Endothelial cell of umbilical vein (primary cell): Measurements from ENCODE around the gene AMFR. TPM values are rescaled to one million over a fixed set of nuclear protein-coding genes. Genes with fewer than 3 reads are reported as not detected.

Source experiments
- BruUV-seq: library from RNA; stranded (reverse); fragments of 400-500 nt; replicated peaks from 2 replicates; lab custom pipeline; 2021; lab: Mats Ljungman, UMichigan
- CTCF ChIA-PET: fragments of 300-600, 350-600 bp; sonication (Branson Sonifier 250); formaldehyde crosslinking; loops from one replicate; lab custom pipeline; 2021; ENCODE audit warnings: antibody characterized with exemption, inconsistent platforms; lab: Charles Lee
- POLR2A ChIA-PET: fragments of 300-600, 350-600 bp; sonication (Branson Sonifier 250); formaldehyde crosslinking; loops from one replicate; lab custom pipeline; 2021; ENCODE audit warnings: antibody characterized with exemption, inconsistent platforms; lab: Charles Lee
- DNase-seq: peaks from one replicate; pipeline ENCODE4 v3.0.0-alpha.2; 2011; ENCODE audit warnings: low read depth, low spot score
- FAIRE-seq: peaks from 2 replicates; lab custom pipeline; 2011; peaks lifted over from hg19 to GRCh38; lab: Jason Lieb, UNC
- H2AFZ ChIP-seq: 2 replicates; pipeline ENCODE4 v1.6.0; 2012; ENCODE audit warnings: low read depth, low read length, control low read depth, inconsistent platforms
- H3K27ac ChIP-seq: 2 replicates; pipeline ENCODE4 v1.5.1; 2011; ENCODE audit warnings: low read depth, mild to moderate bottlenecking, control low read depth, low read length, moderate library complexity; ENCODE audit not compliant: insufficient read depth
- H3K27me3 ChIP-seq, 2 experiments: 2 replicates each; pipeline versions ENCODE4 v1.6.0 to v1.6.1; 2011; ENCODE audit warnings: low read length in 2 of 2, mixed read lengths in 1 of 2; ENCODE audit not compliant: control insufficient read depth in 2 of 2, insufficient read depth in 2 of 2
- H3K36me3 ChIP-seq, 2 experiments: 2 replicates in 1 of 2; 3 replicates in 1 of 2; pipeline ENCODE4 v1.5.1; 2011; ENCODE audit warnings: low read length in 2 of 2, mild to moderate bottlenecking in 1 of 2, moderate library complexity in 1 of 2; ENCODE audit not compliant: control insufficient read depth in 2 of 2, insufficient read depth in 2 of 2; ENCODE audit errors: extremely low read depth in 1 of 2
- H3K4me1 ChIP-seq: 3 replicates; pipeline ENCODE4 v1.5.1; 2011; ENCODE audit warnings: mild to moderate bottlenecking, low read length; ENCODE audit not compliant: control insufficient read depth, insufficient read depth; ENCODE audit errors: extremely low read depth
- H3K4me2 ChIP-seq: 2 replicates; pipeline ENCODE4 v1.6.1; 2011; ENCODE audit warnings: low read length, control low read depth, mixed read lengths; ENCODE audit not compliant: insufficient read depth
- H3K4me3 ChIP-seq, 3 experiments: fragments of 200-600 bp in 1 of 3; sonication (generic), shearing (Covaris generic) in 1 of 3; replicated peaks in 1 of 3; 2 replicates each; pipeline ENCODE4 v1.5.1; 2011 to 2016; ENCODE audit warnings: control low read depth in 3 of 3, low read length in 3 of 3, mild to moderate bottlenecking in 2 of 3, inconsistent platforms in 1 of 3, low read depth in 1 of 3, moderate library complexity in 1 of 3; ENCODE audit not compliant: insufficient read depth in 1 of 3
- H3K79me2 ChIP-seq: 2 replicates; pipeline ENCODE4 v1.6.0; 2012; ENCODE audit warnings: low read length, inconsistent platforms; ENCODE audit not compliant: control insufficient read depth, insufficient read depth
- H3K9ac ChIP-seq: replicated peaks from 2 replicates; pipeline ENCODE3; 2011; ENCODE audit warnings: low read length, control low read depth; ENCODE audit not compliant: insufficient read depth; ENCODE audit errors: extremely low read depth
- H3K9me1 ChIP-seq: replicated peaks from 3 replicates; pipeline ENCODE4 v1.6.0; 2011; ENCODE audit warnings: mild to moderate bottlenecking, low read length; ENCODE audit not compliant: control insufficient read depth, insufficient read depth; ENCODE audit errors: extremely low read depth
- H3K9me3 ChIP-seq: replicated peaks from 2 replicates; pipeline ENCODE4 v1.5.1; 2012; ENCODE audit warnings: low read length, inconsistent platforms; ENCODE audit not compliant: control insufficient read depth, insufficient read depth
- H4K20me1 ChIP-seq: replicated peaks from 2 replicates; pipeline ENCODE3; 2011; ENCODE audit warnings: mild to moderate bottlenecking, low read length; ENCODE audit not compliant: control insufficient read depth, insufficient read depth; ENCODE audit errors: extremely low read depth
- EZH2 ChIP-seq: IDR thresholded peaks from 2 replicates; pipeline ENCODE4 v1.6.1; 2012; ENCODE audit warnings: borderline replicate concordance, low read depth, mild to moderate bottlenecking, moderate library complexity, low read length, inconsistent platforms; ENCODE audit not compliant: severe bottlenecking
- FOS ChIP-seq: IDR thresholded peaks from 2 replicates; pipeline ENCODE4 v1.6.1; 2011; ENCODE audit warnings: mild to moderate bottlenecking, low read length, moderate library complexity, borderline replicate concordance; ENCODE audit not compliant: insufficient read depth
- GATA2 ChIP-seq: IDR thresholded peaks from 2 replicates; pipeline ENCODE4 v1.7.0; 2011; ENCODE audit warnings: low read depth, mild to moderate bottlenecking, moderate library complexity, mixed read lengths, low read length; ENCODE audit not compliant: insufficient read length, insufficient read depth
- JUN ChIP-seq: IDR thresholded peaks from 2 replicates; pipeline ENCODE4 v1.6.1; 2011; ENCODE audit warnings: borderline replicate concordance, low read depth; ENCODE audit not compliant: insufficient read length, insufficient read depth
- MYC ChIP-seq: IDR thresholded peaks from one replicate; pipeline ENCODE4 v1.6.1; 2011; ENCODE audit warnings: mild to moderate bottlenecking, low read depth, low read length
- POLR2A ChIP-seq: IDR thresholded peaks from 2 replicates; pipeline ENCODE4 v1.6.1; 2012; ENCODE audit warnings: low read depth, mild to moderate bottlenecking, control low read depth, low read length
- POLR2AphosphoS5 ChIP-seq: IDR thresholded peaks from 2 replicates; pipeline ENCODE4 v1.6.1; 2012; ENCODE audit warnings: low read depth, mild to moderate bottlenecking, control low read depth, low read length, moderate library complexity; ENCODE audit not compliant: insufficient read depth
- dilution Hi-C: fragments of 300-500 bp; cut with MboI; formaldehyde crosslinking; loops from one replicate; pipeline ENCODE4 v1.15.0; 2019; ENCODE audit warnings: low sequenced_read_pairs; ENCODE audit not compliant: extremely low pct_ligation_motif_present
- intact Hi-C: fragments of 100-400 bp; cut with micrococcal nuclease; formaldehyde crosslinking; loops from one replicate; pipeline ENCODE4 v1.10.0; 2022
- polyA plus RNA-seq, 4 experiments: library from polyadenylated mRNA; depleted of rRNA in 3 of 4; stranded (reverse) in 3 of 4; unstranded in 1 of 4; fragments of >200 nt; gene quantifications; 2 replicates each; pipeline versions ENCODE4 v1.2.1 to v1.2.3, GENCODE V29; 2011 to 2012; ENCODE audit warnings: missing spikeins in 1 of 4
- total RNA-seq: library from RNA; stranded (reverse); gene quantifications from 2 replicates; pipeline ENCODE4 v1.2.3, GENCODE V29; 2021
- TF ChIP-seq, protein P1 (sequence below), 2 donors: IDR thresholded peaks; 1 replicate in 1 of 2; 2 replicates in 1 of 2; pipeline ENCODE4 v1.5.1; 2011; ENCODE audit warnings: low read length in 2 of 2, mild to moderate bottlenecking in 2 of 2, moderate library complexity in 2 of 2, control low read depth in 1 of 2, inconsistent platforms in 1 of 2, low read depth in 1 of 2; ENCODE audit not compliant: insufficient read depth in 1 of 2; ENCODE audit errors: extremely low read depth in 1 of 2
- TF ChIP-seq, protein P2 (sequence below): IDR thresholded peaks from 2 replicates; pipeline ENCODE4 v1.6.1; 2011; ENCODE audit not compliant: insufficient read depth, insufficient read length

AMFR gene
- total and polyA plus RNA-seq, 2 donors (not counting 3 experiments of a cell fraction or from before 2014, with no cell fraction given), result 66.5 to 71.7 TPM

- POLR2A ChIA-PET, result no interaction called here
- TF ChIP-seq FOS (no peak), GATA2 (no peak), EZH2 (no peak), POLR2AphosphoS5 (no peak), POLR2A (no peak), JUN (no peak), MYC (no peak)
- TF ChIP-seq, protein P1, sequence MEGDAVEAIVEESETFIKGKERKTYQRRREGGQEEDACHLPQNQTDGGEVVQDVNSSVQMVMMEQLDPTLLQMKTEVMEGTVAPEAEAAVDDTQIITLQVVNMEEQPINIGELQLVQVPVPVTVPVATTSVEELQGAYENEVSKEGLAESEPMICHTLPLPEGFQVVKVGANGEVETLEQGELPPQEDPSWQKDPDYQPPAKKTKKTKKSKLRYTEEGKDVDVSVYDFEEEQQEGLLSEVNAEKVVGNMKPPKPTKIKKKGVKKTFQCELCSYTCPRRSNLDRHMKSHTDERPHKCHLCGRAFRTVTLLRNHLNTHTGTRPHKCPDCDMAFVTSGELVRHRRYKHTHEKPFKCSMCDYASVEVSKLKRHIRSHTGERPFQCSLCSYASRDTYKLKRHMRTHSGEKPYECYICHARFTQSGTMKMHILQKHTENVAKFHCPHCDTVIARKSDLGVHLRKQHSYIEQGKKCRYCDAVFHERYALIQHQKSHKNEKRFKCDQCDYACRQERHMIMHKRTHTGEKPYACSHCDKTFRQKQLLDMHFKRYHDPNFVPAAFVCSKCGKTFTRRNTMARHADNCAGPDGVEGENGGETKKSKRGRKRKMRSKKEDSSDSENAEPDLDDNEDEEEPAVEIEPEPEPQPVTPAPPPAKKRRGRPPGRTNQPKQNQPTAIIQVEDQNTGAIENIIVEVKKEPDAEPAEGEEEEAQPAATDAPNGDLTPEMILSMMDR (IDR thresholded peaks at IDR 0.05; ENCODE audit: extremely low read depth in 1 of 2, insufficient read depth in 1 of 2, low read depth in 1 of 2, low read length in 2 of 2), result no peak
- TF ChIP-seq, protein P2, sequence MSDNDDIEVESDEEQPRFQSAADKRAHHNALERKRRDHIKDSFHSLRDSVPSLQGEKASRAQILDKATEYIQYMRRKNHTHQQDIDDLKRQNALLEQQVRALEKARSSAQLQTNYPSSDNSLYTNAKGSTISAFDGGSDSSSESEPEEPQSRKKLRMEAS, result no peak
- Histone ChIP-seq H3K27me3 (no peaks in the 10 kb centered on the region), H2AFZ (no peak overlapping the region), H3K4me2 (no peak overlapping the region), H3K4me3 (no peak overlapping the region), H3K9me1 (no peaks in the 10 kb centered on the region), H3K27ac (no peak overlapping the region), H3K9me3 (no peaks in the 10 kb centered on the region), H3K9ac (no peak overlapping the region), H3K4me1 (no peaks in the 10 kb centered on the region), H4K20me1 (no peaks in the 10 kb centered on the region), H3K79me2 (no peaks in the 10 kb centered on the region), H3K36me3 (no peaks in the 10 kb centered on the region)
- no peak for DNase-seq
- FAIRE-seq, result no peak
- dilution Hi-C loops, result no loop called here
- intact Hi-C loops, result no loop called here
- CTCF ChIA-PET, result interaction anchor here (1.1 to 2.5 kb wide), 3 partner anchors 9 to 17 kb away, joined by 3 to 14 read pairs (median 3); no protein-coding TSS in a partner anchor
- no TSS peak for BruUV-seq
Observed at GRCh38 chr16:56347166-56347565, 78.2 kb downstream of the AMFR start.
